Stromal cell of bone marrow (primary cell): ENCODE measurements around the gene ACOD1.
A peak's percentile ranks its signal among the peaks of the same experiment; 100 is the strongest.
"Not testable (repeated sequence)": the region's sequence is repeated elsewhere in the genome, so short reads cannot be mapped to it uniquely, and the experiment has no call there.

ENCODE experiments used
- DNase-seq: peaks from one replicate; pipeline ENCODE4 v3.0.0-alpha.2; 2012; ENCODE audit warnings: low read depth

The ACOD1 gene

GRCh38 chr13:76948149-76948548 is at the start of gene ACOD1:
Gene ACOD1 (plus strand): TSS chr13:76948511. CDS start chr13:76948559, 48 bp downstream.
- DNase-seq: no peak

- not testable (repeated sequence) for DNase-seq
Observed at GRCh38 chr13:76899066-76899465, 49.2 kb upstream of the ACOD1 start.

- no peak for DNase-seq
Observed at GRCh38 chr13:76903544-76904162, 44.7 kb upstream of the ACOD1 start.

- DNase-seq: no peak
Observed at GRCh38 chr13:76904507-76904906, 43.8 kb upstream of the ACOD1 start.

- no peak for DNase-seq
Observed at GRCh38 chr13:76912476-76912875, 35.8 kb upstream of the ACOD1 start.

GRCh38 chr13:76913898-76914297 is 34.4 kb upstream of the ACOD1 start:
- no peak for DNase-seq

- DNase-seq: peak; percentile 41
Observed at GRCh38 chr13:76917095-76917494, 31.2 kb upstream of the ACOD1 start.

GRCh38 chr13:76917755-76918481 is 30.4 kb upstream of the ACOD1 start:
- not testable (repeated sequence) for DNase-seq

GRCh38 chr13:76921516-76921915 is 26.8 kb upstream of the ACOD1 start:
- peak; percentile 58 for DNase-seq

GRCh38 chr13:76925115-76925514 is 23.2 kb upstream of the ACOD1 start:
- no peak for DNase-seq

- DNase-seq: no peak
Observed at GRCh38 chr13:76927955-76928354, 20.4 kb upstream of the ACOD1 start.

- DNase-seq: no peak
Observed at GRCh38 chr13:76928456-76928855, 19.9 kb upstream of the ACOD1 start.

- DNase-seq: no peak
Observed at GRCh38 chr13:76929320-76929719, 19.0 kb upstream of the ACOD1 start.

GRCh38 chr13:76929851-76930374 is 18.4 kb upstream of the ACOD1 start:
- DNase-seq: no peak

GRCh38 chr13:76932076-76932475 is 16.2 kb upstream of the ACOD1 start:
- no peak for DNase-seq

- DNase-seq: no peak
Observed at GRCh38 chr13:76934671-76935070, 13.6 kb upstream of the ACOD1 start.

- DNase-seq: no peak
Observed at GRCh38 chr13:76936763-76937162, 11.5 kb upstream of the ACOD1 start.

- peak; percentile 94 for DNase-seq
Observed at GRCh38 chr13:76937281-76937820, 11.0 kb upstream of the ACOD1 start.

GRCh38 chr13:76939215-76939614 is 9.1 kb upstream of the ACOD1 start:
- no peak for DNase-seq

- DNase-seq: no peak
Observed at GRCh38 chr13:76942363-76942762, 5.9 kb upstream of the ACOD1 start.

- no peak for DNase-seq
Observed at GRCh38 chr13:76943646-76944045, 4.7 kb upstream of the ACOD1 start.

- peak; percentile 68 for DNase-seq
Observed at GRCh38 chr13:76944456-76944855, 3.9 kb upstream of the ACOD1 start.

- no peak for DNase-seq
Observed at GRCh38 chr13:76950101-76950500, 1.8 kb downstream of the ACOD1 start.
